ENCODE data around the gene PIGM.

PIGM gene

GRCh38 chr1:160021376-160022074 is 10.3 kb downstream of the PIGM start:
- no peak for DNase-seq

GRCh38 chr1:160020196-160020595 is 11.6 kb downstream of the PIGM start:
- no peak for DNase-seq

- DNase-seq, result no peak
These were observed 12.9 kb downstream of the PIGM start for GRCh38 chr1:160018900-160019299.

GRCh38 chr1:160018347-160018746 is 13.4 kb downstream of the PIGM start:
- DNase-seq, result no peak

DNA sequence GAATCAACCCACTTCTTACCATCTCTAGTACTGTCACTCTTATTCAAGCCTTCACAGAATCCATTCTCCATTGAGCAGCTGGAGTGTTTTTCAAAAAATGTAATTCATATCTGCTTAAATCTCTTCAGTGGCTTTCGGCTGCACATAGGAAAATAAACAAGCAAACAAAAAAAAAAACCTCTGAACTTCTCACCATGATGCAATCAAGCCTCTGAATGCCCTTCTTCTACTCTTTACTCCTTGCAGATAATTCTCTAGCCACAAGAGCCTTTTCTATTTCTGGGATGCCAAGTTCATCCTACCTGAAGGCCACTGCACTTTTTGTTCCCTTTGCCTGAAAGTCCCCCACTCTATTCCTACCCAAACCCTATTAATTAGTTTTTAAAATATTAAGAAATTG is 14.2 kb downstream of the PIGM start:
- DNase-seq, result no peak

- DNase-seq, result no peak
These were observed 20.0 kb downstream of the PIGM start for GRCh38 chr1:160011781-160012180.

DNA sequence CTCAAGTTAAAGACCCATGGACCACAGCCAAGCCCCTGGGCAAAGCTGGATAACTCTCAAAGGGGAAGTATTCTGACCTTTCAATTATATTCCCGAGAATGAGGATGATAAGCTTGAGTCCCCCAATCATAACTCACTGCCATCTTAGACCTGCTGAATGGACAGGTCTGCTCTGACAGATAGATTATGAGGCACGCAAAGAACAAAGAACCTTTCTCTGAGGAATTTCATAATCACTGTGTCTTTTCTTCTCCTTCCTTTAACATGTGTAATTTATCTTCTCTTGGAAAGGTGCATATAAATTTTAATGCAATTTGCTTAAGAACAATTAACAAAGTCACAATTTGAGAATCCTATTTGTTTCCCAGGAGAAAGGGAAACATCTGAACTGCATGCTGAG is 22.0 kb downstream of the PIGM start:
- no peak for DNase-seq

- DNase-seq, result no peak
These were observed 22.7 kb downstream of the PIGM start for GRCh38 chr1:160009081-160009480.

DNA sequence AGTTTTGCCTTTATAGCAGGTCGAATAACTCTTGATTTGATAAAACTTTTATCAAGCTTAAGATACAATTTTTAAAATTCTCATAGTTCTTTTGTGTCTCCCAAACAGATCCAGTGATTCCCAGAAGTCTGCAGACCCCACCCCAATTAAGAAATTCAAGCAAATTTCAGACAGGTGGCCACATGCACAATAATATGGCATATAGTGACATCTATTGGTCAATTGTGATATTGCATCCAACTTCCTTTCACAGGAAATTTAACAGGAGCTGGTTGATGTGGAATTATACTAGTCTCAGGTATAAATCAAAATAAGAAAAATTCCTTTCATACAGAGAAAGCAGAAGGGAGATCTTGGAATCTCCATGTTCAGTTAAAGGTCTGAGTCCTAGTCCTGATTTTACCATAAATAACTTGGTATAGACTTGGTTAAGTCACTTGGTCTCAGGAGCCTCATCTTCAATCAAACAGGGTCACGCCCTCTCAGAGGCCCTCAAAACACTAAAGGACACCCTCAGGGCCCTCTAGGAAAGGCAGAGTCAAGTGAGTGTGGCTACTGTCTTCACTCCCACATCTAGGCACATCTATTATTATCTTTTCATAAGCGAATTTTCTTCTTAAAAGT is 24.1 kb downstream of the PIGM start:
- DNase-seq, result peak; percentile 28 to 39

GRCh38 chr1:160006312-160006940 is 25.4 kb downstream of the PIGM start:
- peak; percentile 60 to 68 for DNase-seq

- no peak for DNase-seq
These were observed 26.7 kb downstream of the PIGM start for GRCh38 chr1:160005070-160005469.

GRCh38 chr1:160004425-160004824 is 27.4 kb downstream of the PIGM start:
- no peak for DNase-seq

DNA sequence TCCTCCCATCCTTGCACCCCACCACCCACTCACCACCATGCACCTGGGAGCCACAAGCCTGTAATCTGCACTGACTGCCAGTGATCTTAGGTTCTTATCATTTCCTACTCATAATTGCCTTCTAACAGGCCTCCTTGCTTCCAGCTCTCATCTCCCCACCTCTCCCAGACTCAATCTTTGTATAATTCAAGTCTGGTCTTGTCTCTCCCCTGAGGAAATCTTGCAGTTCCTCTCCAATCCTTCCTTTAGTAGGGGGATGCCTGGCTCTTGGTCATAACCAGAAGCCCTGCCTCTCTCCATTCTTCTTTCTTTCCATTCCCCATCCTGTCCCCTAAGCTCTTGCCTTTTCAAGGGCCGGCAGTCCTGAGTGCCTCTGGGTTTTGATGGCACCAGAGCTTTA is 27.8 kb downstream of the PIGM start:
- no peak for DNase-seq

GRCh38 chr1:160001440-160001839 is 30.4 kb downstream of the PIGM start:
- DNase-seq, result no peak

DNA sequence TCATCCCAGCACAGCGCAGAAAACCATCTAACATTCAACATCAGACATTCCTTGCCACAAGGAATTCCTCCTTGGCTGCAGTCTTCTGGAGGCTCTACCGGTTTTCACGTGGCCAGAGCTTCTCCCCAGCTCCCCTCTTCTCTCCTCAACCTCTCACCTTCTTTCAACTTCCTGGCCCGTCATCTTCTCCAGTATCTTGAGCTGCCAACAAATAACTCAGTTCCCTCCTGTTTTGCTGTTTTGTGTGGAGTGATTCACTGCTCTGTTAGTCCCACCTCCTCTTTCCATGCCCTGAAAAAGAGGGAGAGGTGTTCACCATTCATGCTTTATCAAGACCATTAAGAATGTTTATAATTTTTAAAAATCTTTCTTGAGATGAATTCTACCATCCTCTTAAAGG is 32.6 kb downstream of the PIGM start:
- DNase-seq, result no peak

DNA sequence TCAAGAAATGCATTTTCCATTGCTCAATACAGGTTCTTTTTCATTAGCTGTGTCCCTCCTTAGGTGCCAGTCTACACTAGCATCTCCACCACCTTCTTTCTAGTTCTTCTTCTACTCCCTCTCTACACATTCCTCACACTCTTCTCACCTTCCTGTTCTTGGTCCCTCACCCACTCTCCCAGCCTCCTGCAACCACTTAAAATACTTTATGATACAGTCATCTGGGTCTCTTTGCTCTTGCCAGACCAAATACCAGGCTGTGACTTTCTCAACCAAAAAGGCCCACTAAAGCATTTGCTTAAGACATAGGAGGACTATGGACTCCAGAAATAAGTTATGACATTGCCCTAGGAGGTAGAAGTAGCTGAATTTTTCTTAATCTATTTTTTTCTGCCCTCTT is 35.1 kb downstream of the PIGM start:
- no peak for DNase-seq

- DNase-seq, result no peak
These were observed 36.9 kb downstream of the PIGM start for GRCh38 chr1:159994896-159995295.

DNA sequence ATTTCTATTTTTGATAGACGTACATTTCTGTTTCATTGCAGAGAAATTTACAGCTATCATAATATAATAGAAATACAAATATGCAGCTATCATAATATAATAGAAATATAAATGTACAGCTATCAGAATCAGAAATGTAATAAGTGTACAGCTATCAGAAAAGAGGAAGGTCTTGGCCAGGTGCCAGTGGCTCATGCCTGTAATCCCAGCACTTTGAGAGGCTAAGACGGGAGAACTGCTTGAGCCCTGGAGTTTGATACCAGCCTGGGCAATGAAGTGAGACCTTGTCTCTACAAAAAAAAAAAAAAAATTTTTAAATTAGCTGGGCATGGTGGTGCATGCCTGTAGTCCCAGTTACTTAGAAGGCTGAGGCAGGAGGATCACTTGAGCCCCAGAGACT is 37.9 kb downstream of the PIGM start:
- no peak for DNase-seq

DNA sequence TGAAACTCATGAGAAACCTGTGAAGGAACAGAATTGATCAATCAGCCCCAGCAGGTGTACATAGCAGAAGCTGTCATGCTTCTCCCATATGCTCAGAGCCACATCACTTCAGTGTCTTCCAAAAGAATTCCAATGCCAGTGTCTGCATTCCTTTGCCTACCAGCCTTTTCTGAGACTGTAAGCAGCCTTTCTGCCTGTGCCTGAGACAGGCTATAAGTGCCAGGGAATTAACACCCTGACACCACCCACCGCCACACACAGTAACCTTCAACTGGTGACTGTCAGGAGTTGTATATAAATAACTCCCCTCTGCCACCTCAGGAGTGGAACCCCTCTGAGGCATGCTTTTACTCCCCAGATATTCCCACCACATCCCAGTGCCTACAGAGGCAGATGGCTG is 39.6 kb downstream of the PIGM start:
- DNase-seq, result no peak

- DNase-seq, result peak; percentile 64 to 68
These were observed 40.3 kb downstream of the PIGM start for GRCh38 chr1:159991513-159991912.

DNA sequence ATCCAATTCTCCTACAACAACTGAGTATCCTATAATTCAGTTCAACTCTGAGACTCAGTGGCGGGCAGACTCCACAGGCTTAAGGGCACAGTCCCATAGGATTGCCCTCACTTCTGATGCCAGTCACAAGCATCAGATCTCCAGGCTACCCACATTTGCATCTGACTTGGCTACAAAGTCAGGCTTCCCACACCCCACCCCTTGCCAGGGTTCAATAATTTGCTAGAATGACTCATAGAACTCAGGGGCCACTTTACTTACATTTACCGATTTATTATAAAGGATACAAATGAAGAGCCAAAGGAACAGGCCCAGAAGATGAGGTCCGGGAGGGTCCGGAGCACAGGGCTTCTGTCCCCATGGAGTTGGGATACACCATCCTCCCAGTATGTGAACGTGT is 41.8 kb downstream of the PIGM start:
- no peak for DNase-seq

- DNase-seq, result no peak
These were observed 42.2 kb downstream of the PIGM start for GRCh38 chr1:159989581-159989980.

- no peak for DNase-seq
These were observed 43.8 kb downstream of the PIGM start for GRCh38 chr1:159988006-159988405.

- DNase-seq, result no peak
These were observed 44.6 kb downstream of the PIGM start for GRCh38 chr1:159987186-159987585.

- DNase-seq, result no peak
These were observed 45.3 kb downstream of the PIGM start for GRCh38 chr1:159986531-159986930.

Measured in Kasumi-1 (cell line).